ENCODE measurements around the gene ANKRD53. TPM values are rescaled to one million over a fixed set of nuclear protein-coding genes. Genes with fewer than 3 reads are reported as not detected.

ANKRD53 gene, protein sequence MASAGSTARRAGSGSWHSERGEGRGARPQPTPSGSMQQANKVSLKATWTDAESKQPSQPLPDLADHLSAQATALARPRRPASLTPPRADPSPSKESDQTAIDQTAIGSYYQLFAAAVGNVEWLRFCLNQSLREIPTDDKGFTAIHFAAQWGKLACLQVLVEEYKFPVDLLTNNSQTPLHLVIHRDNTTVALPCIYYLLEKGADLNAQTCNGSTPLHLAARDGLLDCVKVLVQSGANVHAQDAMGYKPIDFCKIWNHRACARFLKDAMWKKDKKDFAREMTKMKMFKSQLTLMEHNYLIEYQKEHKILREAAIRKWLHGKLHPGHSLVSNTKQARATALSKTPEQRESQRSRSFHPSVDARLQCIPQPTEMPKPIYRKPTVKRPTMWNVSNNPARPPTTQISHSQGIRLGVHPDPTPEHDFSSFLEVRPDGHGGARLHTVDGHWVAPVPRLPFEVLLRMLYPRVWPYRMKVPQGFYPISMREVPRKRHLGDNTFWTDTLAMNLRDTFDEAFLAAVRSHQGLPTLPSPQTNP
- total RNA-seq (1 to 10 TPM in 1 of 5 experiments, under 1 TPM in 3, not detected in 1; 0.21 to 1.5 (median 0.63) TPM), polyA plus RNA-seq (not detected), total RNA-seq (0.40 reads per million)

DNA sequence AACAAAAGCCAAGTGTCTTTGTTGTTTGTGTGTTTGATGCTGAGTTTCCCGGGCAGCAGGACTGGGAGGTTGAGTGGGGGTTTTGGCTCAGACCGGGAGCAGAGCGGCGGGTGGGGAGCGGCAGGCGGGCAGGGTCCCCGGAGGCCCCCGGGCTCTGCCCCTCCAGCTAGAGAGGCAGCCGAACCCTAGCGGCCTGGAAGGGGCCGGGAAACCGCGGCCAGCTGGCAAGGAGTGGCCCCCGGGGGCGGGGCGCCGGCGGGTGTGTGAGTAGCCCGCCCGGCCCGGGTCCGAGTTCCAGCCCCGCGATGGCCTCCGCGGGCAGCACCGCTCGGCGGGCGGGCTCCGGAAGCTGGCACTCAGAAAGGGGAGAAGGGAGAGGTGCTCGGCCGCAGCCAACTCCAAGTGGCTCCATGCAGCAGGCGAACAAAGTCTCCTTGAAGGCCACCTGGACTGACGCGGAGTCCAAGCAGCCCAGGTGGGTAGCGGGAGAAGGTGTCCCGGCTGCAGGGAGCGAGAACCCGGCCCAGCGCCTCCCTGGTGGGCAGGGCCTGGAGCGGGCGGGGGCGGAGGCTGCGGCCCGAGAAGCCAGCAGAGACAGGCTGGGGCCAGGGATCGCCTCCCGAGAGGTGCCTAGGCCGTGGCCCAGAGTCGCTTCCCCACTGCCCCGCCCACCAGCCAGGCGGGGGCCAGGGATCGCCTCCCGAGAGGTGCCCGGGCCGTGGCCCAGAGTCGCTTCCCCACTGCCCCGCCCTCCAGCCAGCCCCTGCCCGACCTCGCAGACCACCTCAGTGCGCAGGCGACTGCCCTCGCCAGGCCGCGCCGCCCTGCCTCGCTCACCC is at the start of gene ANKRD53:
TSS of gene ANKRD53 (plus strand) at position 290 of the 839 bp plus-strand sequence. CDS start at position 306, 16 bp downstream.
- CTCF ChIA-PET: interaction anchor here (1.2 to 1.6 kb wide), 2 partner anchors 12 to 14 kb away, joined by 3 to 4 read pairs; no protein-coding TSS in a partner anchor
- Histone ChIP-seq H3K27ac (ENCODE audit: low read depth, low read length) (peak within 1 kb of the TSS; percentile 36), H3K36me3 (ENCODE audit: control insufficient read depth in 2 of 3, insufficient read depth in 3 of 3, low read length in 3 of 3) (no peaks in the 10 kb centered on the region), H3K27me3 (ENCODE audit: control insufficient read depth in 2 of 2, insufficient read depth in 2 of 2, low read length in 2 of 2) (no peaks in the 10 kb centered on the region), H3K9me3 (ENCODE audit: control insufficient read depth in 2 of 3, low read length in 3 of 3) (no peaks in the 10 kb centered on the region), H3K4me1 (ENCODE audit: control insufficient read depth in 2 of 2, insufficient read depth in 2 of 2, low read length in 2 of 2) (peaks cover 9% of the 10 kb centered on the region in 2 donors), H3K4me3 (ENCODE audit: low read length) (peak within 1 kb of the TSS; percentile 81)
- H3K9me3 Mint-ChIP-seq: no peaks in the 10 kb centered on the region
- peaks cover 0 to 4% (median 0%) of the 10 kb centered on the region in 5 donors for H3K36me3 Mint-ChIP-seq
- intact Hi-C loops (cut with micrococcal nuclease): loop anchor here (5.0 kb wide), 2 partner anchors 89 to 249 kb away; partner anchors contain the start of genes NAGK (in 1 of the 2) and PAIP2B (in 1 of the 2)
- peak in 2 of 9 donors; percentile 13 to 15 for DNase-seq
- POLR2A ChIA-PET: interaction anchor here (1.1 to 1.8 kb wide), 3 partner anchors 11 to 90 kb away, joined by 3 to 8 read pairs (median 4); partner anchors contain the start of gene NAGK
- H3K27ac Mint-ChIP-seq: peak within 1 kb of the TSS; percentile 73 to 93 (median 83)
- peaks cover 0 to 15% (median 0%) of the 10 kb centered on the region in 5 donors for H3K27me3 Mint-ChIP-seq
- H3K4me1 Mint-ChIP-seq: peaks cover 10 to 23% (median 16%) of the 10 kb centered on the region in 7 donors
- ATAC-seq: peak; percentile 30
- peak within 1 kb of the TSS; percentile 76 to 95 (median 86) for H3K4me3 Mint-ChIP-seq

DNA sequence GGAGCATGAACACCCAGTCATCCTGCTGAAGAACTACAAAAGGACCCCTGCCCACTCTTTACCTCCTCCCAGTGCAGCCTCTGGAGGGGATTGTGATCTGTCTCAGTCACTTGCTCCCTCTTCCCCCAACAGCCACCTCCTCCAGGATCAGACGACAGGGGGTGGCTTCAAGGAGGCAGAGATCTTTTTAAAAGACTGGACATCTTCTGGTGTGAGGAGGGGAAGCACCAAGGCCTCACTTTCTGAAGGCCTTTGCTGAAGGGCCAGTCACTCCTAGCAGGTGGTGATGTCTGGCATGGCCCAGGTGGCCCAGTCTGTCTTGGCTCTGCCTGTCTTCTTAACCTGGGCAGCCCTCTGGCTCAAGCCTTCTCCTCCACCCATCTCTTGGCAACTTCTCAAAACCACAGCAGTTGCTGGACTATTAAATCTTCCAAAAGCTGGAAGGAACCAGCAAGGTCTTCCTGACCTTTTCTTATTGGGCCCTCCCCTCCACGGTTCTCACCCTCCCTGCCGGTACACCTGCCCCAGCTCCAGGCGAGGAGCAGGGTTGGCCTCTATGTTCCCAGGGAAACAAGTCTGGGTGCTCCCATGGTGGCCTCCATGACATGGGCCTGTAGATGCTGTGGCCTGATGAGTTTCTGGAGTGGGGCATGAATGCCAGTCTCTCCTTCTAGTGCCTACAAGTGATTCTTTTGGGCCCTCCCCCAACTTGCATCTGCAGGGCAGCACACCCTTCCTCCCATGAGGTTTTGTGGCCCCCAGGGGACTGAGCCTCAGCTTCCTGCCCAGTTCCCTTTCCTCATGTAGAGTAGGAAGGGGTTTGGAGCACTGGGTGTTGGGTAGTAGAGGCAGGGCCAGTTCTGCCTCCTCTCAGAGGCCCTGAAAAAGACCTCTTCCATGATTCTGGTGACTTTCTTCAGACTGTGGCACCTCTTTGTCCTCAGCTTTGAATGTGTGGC is 47.8 kb upstream of the ANKRD53 start:
- Mint-ChIP-seq H3K9me3 (peaks cover 0 to 1% (median 0%) of the 10 kb centered on the region in 11 donors), H3K4me1 (peaks cover 0 to 4% (median 0%) of the 10 kb centered on the region in 7 donors), H3K36me3 (no peaks in the 10 kb centered on the region), H3K27ac (no peak overlapping the region), H3K4me3 (no peak overlapping the region), H3K27me3 (peaks cover 4 to 18% (median 5%) of the 10 kb centered on the region in 5 donors)
- intact Hi-C loops (cut with micrococcal nuclease): no loop called here
- H3K27me3 ChIP-seq (ENCODE audit: control insufficient read depth in 2 of 2, insufficient read depth in 2 of 2, low read length in 2 of 2): no peaks in the 10 kb centered on the region
- H3K4me1 ChIP-seq (ENCODE audit: control insufficient read depth in 2 of 2, insufficient read depth in 2 of 2, low read length in 2 of 2): no peaks in the 10 kb centered on the region
- H3K4me3 ChIP-seq (ENCODE audit: low read length): no peak overlapping the region
- ATAC-seq: no peak
- no peak for DNase-seq
- no peak overlapping the region for H3K27ac ChIP-seq (ENCODE audit: low read depth, low read length)
- CTCF ChIA-PET: no interaction called here
- H3K9me3 ChIP-seq (ENCODE audit: control insufficient read depth in 2 of 3, low read length in 3 of 3): no peaks in the 10 kb centered on the region
- H3K36me3 ChIP-seq (ENCODE audit: control insufficient read depth in 2 of 3, insufficient read depth in 3 of 3, low read length in 3 of 3): no peaks in the 10 kb centered on the region
- POLR2A ChIA-PET: no interaction called here

DNA sequence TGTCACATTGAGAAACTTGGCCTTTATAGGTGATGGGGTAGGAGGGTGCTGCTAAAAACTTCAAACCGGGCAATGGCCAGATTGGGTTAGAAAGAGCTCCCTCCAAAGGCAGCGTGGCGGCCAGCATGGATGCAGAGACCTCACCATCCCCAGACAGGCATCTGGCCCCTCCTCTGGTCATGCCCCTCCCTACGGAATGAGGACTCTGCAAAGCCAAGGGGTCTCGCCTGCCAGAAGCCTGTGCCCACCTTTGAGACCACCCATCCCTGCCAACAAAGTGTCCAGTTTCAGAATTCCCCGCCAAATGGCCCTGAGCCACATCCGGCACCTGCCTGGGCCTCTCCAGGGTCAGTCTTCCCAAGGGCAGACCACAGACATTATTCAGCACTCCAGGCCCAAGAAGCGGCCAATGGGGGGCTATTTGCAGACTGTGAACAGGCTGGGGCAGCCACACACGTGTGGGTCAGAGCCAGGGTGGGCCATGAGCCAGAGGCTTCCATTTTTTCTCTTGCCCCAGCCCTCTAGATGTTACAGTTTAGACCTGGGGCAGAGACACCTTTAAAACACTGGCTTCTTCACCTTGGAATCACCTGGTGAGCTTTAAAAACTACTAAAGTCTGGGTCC is 46.9 kb upstream of the ANKRD53 start:
- Histone ChIP-seq H3K27ac (ENCODE audit: low read depth, low read length) (no peak overlapping the region), H3K36me3 (ENCODE audit: control insufficient read depth in 2 of 3, insufficient read depth in 3 of 3, low read length in 3 of 3) (no peaks in the 10 kb centered on the region), H3K4me3 (ENCODE audit: low read length) (no peak overlapping the region), H3K27me3 (ENCODE audit: control insufficient read depth in 2 of 2, insufficient read depth in 2 of 2, low read length in 2 of 2) (no peaks in the 10 kb centered on the region), H3K4me1 (ENCODE audit: control insufficient read depth in 2 of 2, insufficient read depth in 2 of 2, low read length in 2 of 2) (no peaks in the 10 kb centered on the region), H3K9me3 (ENCODE audit: control insufficient read depth in 2 of 3, low read length in 3 of 3) (no peaks in the 10 kb centered on the region)
- peaks cover 4 to 18% (median 5%) of the 10 kb centered on the region in 5 donors for H3K27me3 Mint-ChIP-seq
- DNase-seq (no peak), ATAC-seq (no peak)
- no peak overlapping the region for H3K4me3 Mint-ChIP-seq
- H3K9me3 Mint-ChIP-seq: peaks cover 0 to 1% (median 0%) of the 10 kb centered on the region in 11 donors
- no peaks in the 10 kb centered on the region for H3K36me3 Mint-ChIP-seq
- intact Hi-C loops (cut with micrococcal nuclease): no loop called here
- H3K4me1 Mint-ChIP-seq: peaks cover 0 to 4% (median 0%) of the 10 kb centered on the region in 7 donors
- H3K27ac Mint-ChIP-seq: peak overlapping the region in 1 of 9 donors; percentile 60
- ChIA-PET POLR2A (no interaction called here), CTCF (no interaction called here)

DNA sequence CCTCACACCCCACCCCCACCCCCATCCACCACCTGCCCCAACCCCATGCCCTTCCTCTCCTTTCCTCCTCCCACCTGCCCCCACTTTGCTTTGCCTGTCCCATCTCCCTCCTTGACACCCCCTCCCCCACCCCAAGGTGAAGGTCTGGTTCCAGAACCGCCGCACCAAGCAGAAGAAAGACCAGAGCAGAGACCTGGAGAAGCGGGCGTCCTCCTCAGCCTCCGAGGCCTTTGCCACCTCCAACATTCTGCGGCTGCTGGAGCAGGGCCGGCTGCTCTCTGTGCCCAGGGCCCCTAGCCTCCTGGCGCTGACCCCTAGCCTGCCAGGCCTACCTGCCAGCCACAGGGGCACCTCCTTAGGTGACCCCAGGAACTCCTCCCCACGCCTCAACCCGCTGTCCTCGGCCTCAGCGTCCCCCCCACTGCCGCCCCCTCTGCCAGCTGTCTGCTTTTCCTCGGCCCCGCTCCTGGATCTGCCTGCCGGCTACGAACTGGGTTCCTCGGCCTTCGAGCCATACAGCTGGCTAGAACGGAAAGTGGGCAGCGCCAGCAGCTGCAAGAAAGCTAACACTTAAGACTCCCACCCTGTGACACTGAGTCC is 45.7 kb upstream of the ANKRD53 start:
- H3K4me3 ChIP-seq (ENCODE audit: low read length): no peak overlapping the region
- Mint-ChIP-seq H3K27me3 (peaks cover 4 to 18% (median 5%) of the 10 kb centered on the region in 5 donors), H3K27ac (no peak overlapping the region), H3K36me3 (no peaks in the 10 kb centered on the region), H3K9me3 (peaks cover 0 to 1% (median 0%) of the 10 kb centered on the region in 11 donors), H3K4me1 (peaks cover 0 to 4% (median 0%) of the 10 kb centered on the region in 7 donors), H3K4me3 (no peak overlapping the region)
- ATAC-seq (no peak), DNase-seq (no peak)
- H3K9me3 ChIP-seq (ENCODE audit: control insufficient read depth in 2 of 3, low read length in 3 of 3): no peaks in the 10 kb centered on the region
- H3K36me3 ChIP-seq (ENCODE audit: control insufficient read depth in 2 of 3, insufficient read depth in 3 of 3, low read length in 3 of 3): no peaks in the 10 kb centered on the region
- intact Hi-C loops (cut with micrococcal nuclease): no loop called here
- ChIA-PET POLR2A (no interaction called here), CTCF (no interaction called here)
- H3K4me1 ChIP-seq (ENCODE audit: control insufficient read depth in 2 of 2, insufficient read depth in 2 of 2, low read length in 2 of 2): no peaks in the 10 kb centered on the region
- no peak overlapping the region for H3K27ac ChIP-seq (ENCODE audit: low read depth, low read length)
- H3K27me3 ChIP-seq (ENCODE audit: control insufficient read depth in 2 of 2, insufficient read depth in 2 of 2, low read length in 2 of 2): no peaks in the 10 kb centered on the region

DNA sequence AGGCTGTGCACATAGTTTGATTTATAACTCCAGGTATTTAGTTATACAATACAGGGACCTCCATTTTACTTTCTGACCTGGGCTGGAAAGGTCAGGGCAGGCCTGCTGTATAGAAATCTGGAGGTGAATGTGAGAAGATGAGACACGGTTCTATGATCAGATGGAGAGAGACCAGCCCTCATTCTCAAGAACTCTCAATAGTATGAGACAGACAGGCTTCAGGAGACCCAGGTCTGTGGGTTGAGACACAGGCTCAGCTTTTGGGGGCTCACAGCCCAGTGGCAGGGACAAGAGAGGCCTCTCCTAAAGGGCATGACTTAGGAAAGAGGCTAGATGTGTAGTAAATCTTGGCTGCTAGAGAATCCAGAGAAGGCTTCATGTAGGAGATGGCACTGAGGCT is 43.4 kb upstream of the ANKRD53 start:
- H3K4me3 ChIP-seq (ENCODE audit: low read length): no peak overlapping the region
- intact Hi-C loops (cut with micrococcal nuclease): no loop called here

More for the DNA sequence above, 43.4 kb upstream of the ANKRD53 start:
- H3K27me3 ChIP-seq (ENCODE audit: control insufficient read depth in 2 of 2, insufficient read depth in 2 of 2, low read length in 2 of 2): no peaks in the 10 kb centered on the region
- Mint-ChIP-seq H3K4me3 (no peak overlapping the region), H3K9me3 (no peaks in the 10 kb centered on the region), H3K27me3 (peaks cover 4 to 13% (median 9%) of the 10 kb centered on the region in 5 donors), H3K4me1 (peaks cover 0 to 4% (median 0%) of the 10 kb centered on the region in 7 donors), H3K36me3 (no peaks in the 10 kb centered on the region), H3K27ac (no peak overlapping the region)
- ATAC-seq (no peak), DNase-seq (no peak)
- no peaks in the 10 kb centered on the region for H3K9me3 ChIP-seq (ENCODE audit: control insufficient read depth in 2 of 3, low read length in 3 of 3)
- ChIA-PET CTCF (no interaction called here), POLR2A (no interaction called here)
- no peaks in the 10 kb centered on the region for H3K4me1 ChIP-seq (ENCODE audit: control insufficient read depth in 2 of 2, insufficient read depth in 2 of 2, low read length in 2 of 2)
- H3K27ac ChIP-seq (ENCODE audit: low read depth, low read length): no peak overlapping the region
- H3K36me3 ChIP-seq (ENCODE audit: control insufficient read depth in 2 of 3, insufficient read depth in 3 of 3, low read length in 3 of 3): no peaks in the 10 kb centered on the region
